SKM-1 treated with dmso at 0.1 percent for 144 hours (cell line): ENCODE results near the gene SSR4.
"Not testable (repeated sequence)": the region's sequence is repeated elsewhere in the genome, so short reads cannot be mapped to it uniquely, and the experiment has no call there.

Source experiments
- DNase-seq: peaks from one replicate; lab custom pipeline; 2025; ENCODE audit not compliant: unreplicated experiment; lab: John Stamatoyannopoulos, UW

The SSR4 gene

DNA sequence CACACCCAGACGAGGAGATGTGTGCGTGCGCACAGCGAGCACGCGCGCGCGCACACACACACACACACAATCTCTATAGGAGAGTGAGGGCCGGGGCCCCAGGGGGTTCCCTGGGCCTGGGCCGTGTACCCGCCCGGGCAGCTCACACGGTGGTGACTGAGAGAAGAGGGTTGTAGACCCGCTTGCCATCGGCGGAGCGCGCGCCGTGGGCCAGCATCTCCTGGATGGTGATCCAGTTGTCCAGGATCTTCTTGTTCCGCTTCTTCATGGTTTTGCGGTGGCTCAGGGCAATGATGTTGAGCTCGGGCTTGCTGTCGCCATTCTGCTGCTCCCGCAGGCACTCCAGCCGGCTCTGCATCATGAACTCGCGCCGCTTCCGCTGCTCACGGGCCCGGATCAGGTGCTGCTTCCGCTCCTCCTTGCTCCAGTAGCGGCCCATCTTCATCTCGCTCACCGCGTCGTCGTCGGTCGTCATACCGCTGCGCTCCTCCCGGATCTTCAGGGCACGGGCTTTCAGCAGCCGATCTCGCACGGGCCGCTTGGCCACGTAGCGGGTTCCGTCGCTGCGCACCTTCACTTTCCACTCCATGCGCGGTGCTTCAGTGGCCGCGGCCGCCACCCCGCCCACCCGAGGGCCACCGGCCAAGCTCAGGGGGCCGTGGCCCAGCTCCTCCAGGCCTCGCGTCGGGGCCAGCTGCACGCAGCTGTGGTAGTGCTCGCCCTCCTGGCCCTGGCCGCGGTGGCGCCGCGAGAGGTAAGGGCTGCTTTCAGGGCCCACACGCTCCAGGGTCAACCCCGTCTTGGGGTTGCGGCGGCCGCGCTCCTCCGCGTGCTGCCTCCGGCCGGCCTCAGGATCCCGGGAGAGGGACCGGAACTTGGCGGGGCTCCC is 9.0 kb downstream of the SSR4 start:
- DNase-seq, result no peak

DNA sequence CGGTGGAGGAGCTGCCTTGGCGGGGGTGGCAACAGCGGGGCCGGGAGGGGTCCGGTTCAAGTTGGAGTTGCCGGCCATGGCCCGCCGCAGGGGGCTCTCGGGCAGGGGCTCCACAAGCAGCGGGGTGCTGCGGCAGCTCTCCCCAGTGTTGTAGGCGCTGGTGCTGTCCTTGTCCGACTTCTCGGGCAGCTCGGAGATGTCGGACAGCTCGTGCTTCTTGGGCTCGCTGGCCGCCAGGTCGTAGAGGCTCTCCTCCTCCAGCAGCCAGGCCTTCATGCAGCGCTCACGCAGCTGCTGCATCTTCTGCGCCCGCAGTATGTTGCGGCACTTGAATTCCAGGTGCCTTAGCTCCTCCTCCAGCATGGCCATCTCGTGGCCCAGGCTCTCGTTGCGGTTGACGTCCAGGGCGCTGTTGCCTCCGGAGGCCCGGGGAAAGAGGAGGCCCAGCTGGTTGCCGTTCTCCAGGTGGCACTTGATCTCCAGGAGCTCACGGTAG is 9.7 kb downstream of the SSR4 start:
- DNase-seq, result no peak

- DNase-seq, result no peak
These were observed 10.2 kb downstream of the SSR4 start for GRCh38 chrX:153804621-153805020.

DNA sequence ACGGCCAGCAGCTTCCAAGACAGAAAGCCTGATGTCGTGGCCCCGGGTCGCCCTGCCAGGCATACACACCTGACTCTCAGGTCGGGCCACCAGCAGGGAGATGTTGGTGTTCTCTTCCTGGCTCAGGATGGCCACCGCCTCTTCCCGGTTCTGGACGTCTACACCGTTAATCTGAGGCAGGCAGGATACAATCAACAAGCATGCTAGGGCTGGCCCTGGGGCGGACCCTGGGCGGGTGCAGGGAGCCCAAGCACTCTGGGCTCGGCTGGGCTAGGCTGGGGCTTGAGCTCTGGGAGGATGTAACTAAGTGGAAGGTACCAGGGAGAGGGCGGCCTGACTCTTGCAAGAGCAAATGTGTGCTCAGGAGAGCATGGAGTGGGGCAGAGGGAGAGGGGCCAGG is 11.0 kb downstream of the SSR4 start:
- DNase-seq, result no peak

DNA sequence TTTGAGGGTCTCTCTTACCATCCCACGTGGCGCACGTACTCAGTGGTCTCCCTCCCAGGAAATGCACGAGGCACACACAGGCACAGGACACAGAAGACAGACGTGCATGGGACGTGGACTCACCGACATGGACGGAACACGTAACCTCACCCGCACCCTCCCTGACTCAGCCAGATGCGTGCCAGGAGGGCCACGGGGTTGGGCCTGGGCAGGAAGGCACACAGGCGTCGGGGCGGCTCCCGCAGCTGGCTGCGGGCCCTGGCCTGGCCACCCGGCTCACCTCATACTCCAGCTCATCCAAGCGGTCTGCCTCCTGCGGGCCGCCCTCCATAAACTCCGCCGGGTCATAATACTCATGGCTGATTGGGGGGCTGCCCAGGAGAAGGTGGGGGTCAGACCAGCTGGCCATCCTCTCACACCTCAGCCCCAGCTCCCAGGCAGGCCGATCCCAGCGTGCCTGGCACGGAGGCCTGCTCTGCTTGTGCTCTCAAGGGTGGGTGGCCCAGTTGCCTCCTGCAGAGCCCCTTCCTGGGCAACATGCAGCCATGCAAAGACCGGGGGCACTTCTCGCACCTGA is 12.6 kb downstream of the SSR4 start:
- DNase-seq, result no peak

- no peak for DNase-seq
These were observed 13.5 kb downstream of the SSR4 start for GRCh38 chrX:153807976-153808375.

DNA sequence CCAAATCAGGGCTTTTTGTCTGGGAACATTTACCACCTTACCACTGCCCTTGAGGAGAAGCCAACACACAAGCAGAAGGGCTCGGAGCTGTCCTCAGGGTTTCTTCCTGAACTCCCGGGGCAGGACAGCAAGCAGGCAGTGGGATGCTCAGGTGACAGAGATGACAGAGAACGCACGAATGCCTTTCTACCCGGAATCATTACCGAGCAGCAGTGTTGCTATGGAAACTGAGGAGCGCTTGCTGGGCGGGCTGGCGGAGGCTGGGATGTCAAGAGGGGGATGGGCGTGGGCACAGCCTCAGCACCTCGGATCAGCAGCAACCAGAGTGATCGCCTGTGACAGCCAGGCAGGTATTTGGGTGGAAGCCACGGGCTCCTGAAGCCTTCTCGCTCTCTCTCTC is 17.8 kb downstream of the SSR4 start:
- DNase-seq, result no peak

DNA sequence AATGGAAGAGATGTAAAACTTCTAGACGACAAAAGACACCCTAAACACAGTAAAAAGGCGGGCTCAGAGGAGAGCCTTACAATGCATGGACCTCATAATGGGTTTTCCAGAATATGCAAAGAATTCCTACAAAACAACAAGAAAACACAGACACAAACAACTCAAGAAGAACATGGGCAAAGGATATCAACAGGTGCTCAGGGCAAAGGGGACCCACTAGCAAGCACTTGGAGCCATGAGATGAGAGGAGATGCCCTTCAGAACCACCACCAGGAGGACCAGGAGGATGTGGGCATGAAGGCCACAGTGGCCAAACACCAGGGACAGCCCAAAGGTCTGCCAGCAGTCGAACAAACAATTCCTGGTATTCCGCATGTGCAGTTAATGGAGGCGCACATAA is 18.7 kb downstream of the SSR4 start:
- no peak for DNase-seq

GRCh38 chrX:153814591-153815315 is 20.3 kb downstream of the SSR4 start:
- no peak for DNase-seq

GRCh38 chrX:153816831-153817690 is 22.6 kb downstream of the SSR4 start:
- no peak for DNase-seq

DNA sequence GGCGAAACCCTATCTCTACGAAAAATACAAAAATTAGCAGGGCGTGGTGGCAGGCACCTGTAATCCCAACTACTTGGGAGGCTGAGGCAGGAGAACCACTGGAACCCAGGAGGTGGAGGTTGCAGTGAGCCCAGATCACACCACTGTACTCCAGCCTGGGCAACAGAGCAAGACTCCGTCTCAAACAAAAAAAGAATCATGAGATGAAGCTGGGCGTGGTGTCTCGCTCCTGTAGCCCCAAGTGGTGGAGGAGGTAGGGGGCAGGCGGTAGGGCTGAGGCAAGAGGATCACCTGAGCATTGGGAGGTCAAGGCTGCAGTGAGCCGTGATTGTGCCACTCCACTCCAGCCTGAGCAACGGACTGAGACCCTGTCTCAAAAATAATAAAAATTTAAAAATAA is 23.6 kb downstream of the SSR4 start:
- DNase-seq, result not testable (repeated sequence)

- DNase-seq, result no peak
These were observed 24.3 kb downstream of the SSR4 start for GRCh38 chrX:153818571-153819383.

- DNase-seq, result no peak
These were observed 25.0 kb downstream of the SSR4 start for GRCh38 chrX:153819384-153820040.

- no peak for DNase-seq
These were observed 26.1 kb downstream of the SSR4 start for GRCh38 chrX:153820601-153821000.

- no peak for DNase-seq
These were observed 26.6 kb downstream of the SSR4 start for GRCh38 chrX:153821066-153821465.

- no peak for DNase-seq
These were observed 29.9 kb downstream of the SSR4 start for GRCh38 chrX:153824348-153824747.

DNA sequence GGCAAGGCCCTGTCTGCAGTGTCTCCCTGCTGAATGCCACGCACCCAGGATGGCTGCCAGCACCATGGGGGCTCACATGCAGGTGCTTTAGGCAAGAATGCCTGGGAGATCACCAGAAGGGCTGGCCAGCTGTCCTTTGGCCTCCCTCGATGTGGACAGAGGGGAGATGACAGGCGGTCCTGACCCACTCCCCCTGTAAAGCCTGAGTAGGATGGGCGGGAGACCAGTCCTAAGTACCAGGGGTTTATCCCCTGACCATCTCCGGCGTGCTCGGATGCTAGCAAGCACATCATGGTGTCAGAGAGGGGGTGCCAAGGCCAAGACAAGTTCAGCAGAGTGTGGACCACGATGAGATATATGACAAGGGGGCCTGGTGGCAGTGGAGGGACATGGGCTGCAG is 30.6 kb downstream of the SSR4 start:
- no peak for DNase-seq

GRCh38 chrX:153827016-153827415 is 32.5 kb downstream of the SSR4 start:
- DNase-seq, result no peak

- no peak for DNase-seq
These were observed 33.4 kb downstream of the SSR4 start for GRCh38 chrX:153827903-153828302.

GRCh38 chrX:153828308-153828707 is 33.8 kb downstream of the SSR4 start:
- no peak for DNase-seq
